RWPE2 (cell line): ENCODE data around the gene GJB6.
A peak's percentile ranks its signal among the peaks of the same experiment; 100 is the strongest.

Experiments used
- ATAC-seq: fragments of 200-7000 bp; cut with Tn5 transposase; 3 replicates; pipeline ENCODE4 v1.9.1; 2021; ENCODE audit warnings: low read depth
- DNase-seq: peaks from one replicate; pipeline ENCODE4 v3.0.0-alpha.2; 2020; ENCODE audit warnings: low spot score
- H3K27ac ChIP-seq: fragments of 450-650 bp; 2 replicates; pipeline ENCODE4 v1.5.1; 2017; ENCODE audit warnings: mild to moderate bottlenecking; ENCODE audit not compliant: poor library complexity, severe bottlenecking
- H3K27me3 ChIP-seq: fragments of 250-450 bp; sonication (Bioruptor Pico); 2 replicates; pipeline ENCODE4 v1.5.1; 2021; ENCODE audit warnings: mild to moderate bottlenecking, moderate library complexity; ENCODE audit not compliant: insufficient read depth, poor library complexity, severe bottlenecking
- H3K36me3 ChIP-seq: fragments of 250-450 bp; sonication (Bioruptor Pico); 2 replicates; pipeline ENCODE4 v1.5.1; 2020; ENCODE audit warnings: low read depth, mild to moderate bottlenecking, moderate library complexity
- H3K4me1 ChIP-seq: fragments of 250-450 bp; sonication (Bioruptor Pico); 2 replicates; pipeline ENCODE4 v1.5.1; 2021; ENCODE audit warnings: mild to moderate bottlenecking, moderate library complexity; ENCODE audit not compliant: insufficient read depth, poor library complexity, severe bottlenecking
- H3K4me3 ChIP-seq: fragments of 250-450 bp; sonication (Bioruptor Pico); 2 replicates; pipeline ENCODE4 v1.5.1; 2021; ENCODE audit warnings: mild to moderate bottlenecking, moderate library complexity; ENCODE audit not compliant: severe bottlenecking
- H3K9me3 ChIP-seq: fragments of 250-450 bp; sonication (Bioruptor Pico); 2 replicates; pipeline ENCODE4 v1.5.1; 2021; ENCODE audit warnings: mild to moderate bottlenecking, moderate library complexity; ENCODE audit not compliant: severe bottlenecking
- CTCF ChIP-seq: fragments of 450-650 bp; IDR thresholded peaks from one replicate; pipeline ENCODE4 v1.5.1; 2017; ENCODE audit warnings: mild to moderate bottlenecking, moderate library complexity; ENCODE audit not compliant: poor library complexity, severe bottlenecking

GJB6 gene

GRCh38 chr13:20190481-20191310, 41.4 kb downstream of the GJB6 start:
- no peak for TF ChIP-seq CTCF
- no peaks in the 10 kb centered on the region for H3K9me3 ChIP-seq
- no peaks in the 10 kb centered on the region for H3K27me3 ChIP-seq
- DNase-seq (no peak), ATAC-seq (peak; percentile 74)
- peak overlapping the region; percentile 70 for H3K27ac ChIP-seq
- H3K4me1 ChIP-seq: peaks cover 31% of the 10 kb centered on the region
- H3K4me3 ChIP-seq: peak overlapping the region; percentile 48
- H3K36me3 ChIP-seq: peaks cover 45% of the 10 kb centered on the region

GRCh38 chr13:20190076-20190475, 42.0 kb downstream of the GJB6 start:
- TF ChIP-seq CTCF: no peak
- no peaks in the 10 kb centered on the region for H3K27me3 ChIP-seq
- ATAC-seq (no peak), DNase-seq (no peak)
- peak overlapping the region; percentile 70 for H3K27ac ChIP-seq
- H3K4me1 ChIP-seq: peaks cover 30% of the 10 kb centered on the region
- H3K36me3 ChIP-seq: peaks cover 45% of the 10 kb centered on the region
- H3K9me3 ChIP-seq: no peaks in the 10 kb centered on the region
- no peak overlapping the region for H3K4me3 ChIP-seq

GRCh38 chr13:20188667-20189553, 43.2 kb downstream of the GJB6 start:
- Histone ChIP-seq H3K27me3 (no peaks in the 10 kb centered on the region), H3K27ac (no peak overlapping the region), H3K36me3 (peaks cover 45% of the 10 kb centered on the region), H3K4me3 (no peak overlapping the region), H3K4me1 (peaks cover 23% of the 10 kb centered on the region), H3K9me3 (no peaks in the 10 kb centered on the region)
- no peak for ATAC-seq
- TF ChIP-seq CTCF: no peak
- DNase-seq: no peak

- H3K4me3 ChIP-seq: no peak overlapping the region
- H3K4me1 ChIP-seq: peaks cover 17% of the 10 kb centered on the region
- H3K27ac ChIP-seq: no peak overlapping the region
- ATAC-seq (no peak), DNase-seq (no peak)
- H3K27me3 ChIP-seq: no peaks in the 10 kb centered on the region
- H3K36me3 ChIP-seq: peaks cover 44% of the 10 kb centered on the region
- H3K9me3 ChIP-seq: no peaks in the 10 kb centered on the region
- no peak for TF ChIP-seq CTCF
Measured at GRCh38 chr13:20186771-20187170, 45.3 kb downstream of the GJB6 start.
